Inflammatory macrophage (primary cell): ENCODE data around the gene CPA1.
"Not testable (repeated sequence)": the region's sequence is repeated elsewhere in the genome, so short reads cannot be mapped to it uniquely, and the experiment has no call there.

Experiments used
- DNase-seq, 2 donors: peaks; one replicate each; pipeline ENCODE4 v3.0.0-alpha.2; 2020 to 2022

Gene CPA1

DNA sequence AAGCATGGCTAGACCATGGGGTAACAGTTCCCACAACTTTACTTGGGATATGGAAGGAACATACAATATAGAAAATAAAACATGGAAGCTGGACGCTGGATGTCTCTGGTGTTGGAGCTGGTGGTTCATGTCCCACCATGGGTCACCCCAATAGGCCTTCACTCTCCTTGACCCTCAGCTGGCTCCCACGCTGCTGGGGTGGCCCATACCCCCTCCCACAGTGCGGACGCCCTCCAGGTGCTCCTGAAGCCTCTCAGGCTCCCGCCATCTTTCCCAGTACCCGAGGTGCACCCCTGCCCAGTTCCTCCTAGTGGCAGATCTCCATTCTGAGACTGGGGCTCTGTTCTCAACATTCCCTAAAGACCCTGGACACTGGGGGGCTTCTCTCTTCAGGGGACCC is 5.8 kb upstream of the CPA1 start:
- no peak for DNase-seq

DNA sequence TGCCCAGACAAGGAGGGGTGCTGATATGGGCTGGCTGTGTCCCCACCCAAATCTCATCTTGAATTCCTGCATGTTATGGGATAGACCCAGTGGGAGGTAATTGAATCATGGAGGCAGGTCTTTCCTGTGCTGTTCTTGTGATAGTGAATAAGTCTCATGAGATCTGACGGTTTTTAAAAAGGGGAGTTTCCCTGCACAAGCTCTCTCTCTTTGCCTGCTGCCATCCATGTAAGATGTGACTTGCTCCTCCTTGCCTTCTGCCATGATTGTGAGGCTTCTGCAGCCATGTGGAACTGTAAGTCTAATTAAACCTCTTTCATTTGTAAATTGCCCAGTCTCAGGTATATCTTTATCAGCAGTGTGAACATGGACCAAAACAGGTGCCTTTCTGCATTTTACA is 3.8 kb upstream of the CPA1 start:
- not testable (repeated sequence) for DNase-seq

DNA sequence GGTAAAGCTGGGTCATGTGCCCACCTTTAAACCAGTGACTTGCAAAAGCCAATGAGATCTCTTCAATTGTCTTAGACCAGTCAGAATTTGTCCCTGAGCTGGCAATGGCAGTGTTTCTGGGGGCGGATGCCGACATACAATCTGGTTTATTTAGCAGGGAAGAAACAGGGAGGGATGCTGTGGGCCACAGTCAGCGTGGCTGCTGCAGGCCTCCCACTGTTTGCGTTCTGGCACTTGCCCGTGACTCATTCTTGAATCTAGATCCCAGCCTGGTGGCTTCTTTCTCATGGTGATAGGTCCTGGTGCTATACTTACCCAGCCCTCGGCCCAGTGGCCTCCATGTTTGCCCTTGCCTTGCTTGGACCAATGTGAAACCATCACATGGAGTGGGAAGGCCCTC is 3.1 kb upstream of the CPA1 start:
- DNase-seq, result no peak

DNA sequence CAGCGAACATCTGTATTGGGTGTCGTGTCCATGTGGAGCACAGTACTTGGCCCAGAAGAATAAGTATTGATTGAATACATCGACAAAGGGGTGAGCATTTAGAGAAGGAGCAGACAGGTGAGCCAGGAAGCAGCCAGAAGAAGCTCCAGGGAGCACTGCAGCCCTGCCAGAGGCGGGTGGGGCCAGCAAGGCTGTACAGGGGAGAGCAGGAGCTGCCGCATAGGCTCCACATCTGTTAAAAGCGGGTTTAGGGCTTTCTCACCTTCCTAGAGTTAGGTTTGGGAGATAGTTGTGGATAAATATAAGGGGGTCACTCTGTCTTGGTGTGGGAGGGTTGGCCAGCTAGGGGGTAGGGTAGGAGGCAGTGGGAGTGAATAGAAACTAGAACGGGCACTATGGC is 1.3 kb upstream of the CPA1 start:
- DNase-seq, result no peak

DNA sequence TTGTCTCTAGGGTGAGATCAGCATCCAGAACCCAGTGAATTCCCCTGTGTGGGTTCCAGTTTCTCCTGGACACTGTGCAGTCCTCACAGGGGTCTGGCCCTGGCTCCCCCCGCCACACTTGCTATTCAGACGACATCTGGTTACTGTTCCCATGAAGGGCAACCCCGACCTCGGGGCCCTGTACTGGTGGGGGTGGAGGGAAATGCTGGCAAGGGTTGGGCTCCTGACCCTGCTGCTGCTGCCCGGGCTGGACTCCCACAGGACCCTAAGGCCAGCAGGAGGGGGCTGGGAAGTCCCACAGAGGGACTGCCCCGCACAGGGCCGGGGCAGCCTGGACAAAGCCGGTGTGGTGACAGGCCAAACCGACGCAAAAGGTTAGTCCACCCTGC is 768 bp upstream of the CPA1 start:
- DNase-seq, result no peak

DNA sequence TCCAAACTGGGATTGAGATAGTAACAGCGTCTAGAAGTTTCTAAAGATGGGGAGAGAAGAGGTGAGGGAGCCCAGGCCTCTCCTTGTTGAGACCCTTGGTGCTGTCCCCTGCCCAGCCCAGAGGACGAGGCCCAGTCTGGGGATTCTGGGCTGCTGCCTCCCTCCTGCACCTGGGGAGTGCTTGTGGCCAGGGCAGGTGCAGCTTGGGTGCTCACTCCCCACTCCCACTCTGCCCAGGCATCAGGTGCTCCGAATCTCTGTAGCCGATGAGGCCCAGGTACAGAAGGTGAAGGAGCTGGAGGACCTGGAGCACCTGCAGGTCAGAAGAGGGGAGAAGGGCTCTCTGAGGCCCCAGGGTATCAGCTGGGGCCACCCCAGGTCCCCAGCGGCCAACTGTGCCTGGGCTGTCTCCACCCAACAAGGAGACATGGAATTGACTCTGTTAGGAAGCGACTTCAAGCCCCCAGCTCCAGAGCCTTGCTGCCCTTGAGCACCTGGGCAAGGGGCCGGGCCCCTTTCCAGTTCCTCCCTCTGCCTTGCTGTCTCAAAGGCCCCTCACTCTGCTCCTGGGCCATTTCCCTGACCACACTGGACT is 664 bp downstream of the CPA1 start:
- DNase-seq, result no peak

DNA sequence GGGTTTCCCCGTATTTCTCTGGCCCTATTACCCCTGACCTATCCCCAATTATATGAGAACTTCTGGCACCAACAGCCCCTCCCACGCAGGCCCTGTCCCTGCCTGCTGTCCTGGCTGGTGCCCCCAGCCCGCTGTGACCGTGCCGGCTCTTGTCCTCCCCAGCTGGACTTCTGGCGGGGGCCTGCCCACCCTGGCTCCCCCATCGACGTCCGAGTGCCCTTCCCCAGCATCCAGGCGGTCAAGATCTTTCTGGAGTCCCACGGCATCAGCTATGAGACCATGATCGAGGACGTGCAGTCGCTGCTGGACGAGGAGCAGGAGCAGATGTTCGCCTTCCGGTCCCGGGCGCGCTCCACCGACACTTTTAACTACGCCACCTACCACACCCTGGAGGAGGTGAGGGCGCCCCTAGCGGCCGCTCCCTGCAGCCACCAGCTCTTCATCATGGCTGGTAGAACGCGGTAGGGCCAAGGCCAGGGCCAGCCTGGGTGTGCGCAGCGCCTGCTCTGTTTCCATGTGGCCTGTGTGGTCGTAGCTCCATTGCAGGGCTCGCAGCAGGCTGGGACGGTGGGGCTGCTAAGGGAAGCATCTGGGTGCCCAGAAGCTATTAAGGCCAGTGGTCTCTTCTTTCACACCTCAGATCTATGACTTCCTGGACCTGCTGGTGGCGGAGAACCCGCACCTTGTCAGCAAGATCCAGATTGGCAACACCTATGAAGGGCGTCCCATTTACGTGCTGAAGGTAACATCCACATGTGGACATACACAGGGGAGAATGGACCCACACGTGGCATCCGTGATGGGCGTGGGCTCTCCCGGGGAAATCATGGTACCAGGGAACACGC is 1.4 kb downstream of the CPA1 start:
- DNase-seq, result no peak

DNA sequence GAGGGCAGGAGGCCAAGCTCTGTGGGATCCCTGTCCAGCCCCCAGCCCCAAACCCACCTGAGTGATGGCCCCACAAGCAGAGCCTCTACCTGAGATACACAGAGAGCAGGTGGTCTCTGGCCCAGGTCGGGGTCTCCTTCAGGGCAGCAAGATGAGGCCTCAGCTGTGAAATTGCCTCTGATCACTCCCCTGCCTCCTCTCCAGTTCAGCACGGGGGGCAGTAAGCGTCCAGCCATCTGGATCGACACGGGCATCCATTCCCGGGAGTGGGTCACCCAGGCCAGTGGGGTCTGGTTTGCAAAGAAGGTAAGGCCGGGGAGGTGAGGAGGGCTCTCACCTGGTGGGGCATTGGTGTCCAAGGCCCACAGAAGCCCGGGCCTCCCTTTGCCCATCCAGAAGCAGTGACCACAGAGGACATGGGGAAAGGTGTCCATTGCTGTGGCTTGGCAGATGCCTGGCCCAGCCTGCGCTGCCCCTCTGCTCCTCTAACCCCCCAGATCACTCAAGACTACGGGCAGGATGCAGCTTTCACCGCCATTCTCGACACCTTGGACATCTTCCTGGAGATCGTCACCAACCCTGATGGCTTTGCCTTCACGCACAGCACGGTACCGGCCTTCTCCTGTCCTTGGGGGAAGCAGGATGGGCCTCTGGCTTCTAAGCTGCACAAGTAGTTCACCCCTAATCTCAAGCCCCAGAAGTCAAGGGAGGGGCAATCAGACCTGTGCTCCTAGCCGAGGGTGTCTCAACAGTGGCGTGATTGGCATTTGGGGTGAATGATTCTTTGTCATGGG is 3.1 kb downstream of the CPA1 start:
- DNase-seq, result no peak

DNA sequence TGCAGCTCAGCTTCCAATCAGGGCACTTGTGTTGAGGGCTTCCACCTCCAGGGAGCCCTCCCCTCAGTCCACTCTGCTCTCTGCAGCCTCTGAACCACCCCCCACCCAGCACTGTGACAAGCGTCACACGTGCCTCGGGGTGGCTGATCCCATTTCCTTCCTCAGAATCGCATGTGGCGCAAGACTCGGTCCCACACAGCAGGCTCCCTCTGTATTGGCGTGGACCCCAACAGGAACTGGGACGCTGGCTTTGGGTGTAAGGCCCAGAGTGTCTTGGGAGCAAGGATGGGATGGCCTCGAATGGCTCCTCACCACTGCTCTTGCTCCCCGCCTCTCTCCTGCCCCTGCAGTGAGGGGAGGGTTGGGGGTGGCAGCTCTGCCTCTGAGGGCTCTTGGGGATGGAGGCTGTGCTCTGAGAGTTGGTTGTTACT is 4.1 kb downstream of the CPA1 start:
- peak; percentile 33 to 63 for DNase-seq

DNA sequence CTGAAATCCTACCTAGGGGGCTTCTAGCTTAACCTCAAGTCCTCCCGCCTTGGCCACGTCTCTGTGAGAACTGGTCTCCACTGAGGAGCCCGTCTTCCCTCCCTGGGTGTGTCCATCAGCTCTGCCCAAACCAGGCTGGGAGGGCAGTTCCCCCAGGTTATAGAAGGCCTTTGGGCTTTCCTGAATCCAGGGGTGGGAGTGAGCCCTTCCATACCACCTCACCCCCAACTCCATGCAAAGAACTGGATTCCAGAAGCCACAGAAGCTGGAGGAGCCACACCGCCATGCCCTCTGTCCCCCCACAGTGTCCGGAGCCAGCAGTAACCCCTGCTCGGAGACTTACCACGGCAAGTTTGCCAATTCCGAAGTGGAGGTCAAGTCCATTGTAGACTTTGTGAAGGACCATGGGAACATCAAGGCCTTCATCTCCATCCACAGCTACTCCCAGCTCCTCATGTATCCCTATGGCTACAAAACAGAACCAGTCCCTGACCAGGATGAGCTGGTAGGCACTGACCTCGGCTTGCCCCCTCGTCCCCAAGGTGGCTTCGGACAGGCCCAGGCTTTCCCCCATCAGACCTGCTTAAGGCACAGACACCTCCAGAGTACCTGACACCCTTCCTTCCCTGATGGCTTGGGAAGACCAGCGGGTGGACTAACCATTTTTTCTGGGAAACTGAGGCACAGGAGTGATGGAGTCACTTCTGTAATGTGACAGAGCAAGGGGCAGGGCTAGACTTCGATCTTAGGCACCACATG is 4.7 kb downstream of the CPA1 start:
- DNase-seq, result no peak

DNA sequence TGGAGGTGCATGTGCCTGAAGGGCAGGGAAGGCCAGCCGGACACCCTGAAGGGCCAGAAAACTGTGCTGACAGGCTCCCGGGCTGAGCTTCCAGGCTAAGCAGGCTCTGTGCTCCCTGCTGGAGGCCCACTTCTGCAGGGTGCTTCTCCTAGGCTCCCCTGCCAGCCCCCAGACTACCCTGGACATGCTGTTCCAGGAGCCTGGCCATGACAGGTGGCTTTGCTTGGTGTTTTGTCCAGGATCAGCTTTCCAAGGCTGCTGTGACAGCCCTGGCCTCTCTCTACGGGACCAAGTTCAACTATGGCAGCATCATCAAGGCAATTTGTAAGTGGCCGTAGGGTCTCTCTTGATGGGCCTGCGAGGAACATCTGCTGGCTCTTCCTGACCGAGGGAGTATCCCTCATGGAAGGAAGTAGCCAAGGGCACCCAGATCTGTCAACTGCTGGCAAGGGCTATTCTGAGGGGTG is 5.3 kb downstream of the CPA1 start:
- no peak for DNase-seq

DNA sequence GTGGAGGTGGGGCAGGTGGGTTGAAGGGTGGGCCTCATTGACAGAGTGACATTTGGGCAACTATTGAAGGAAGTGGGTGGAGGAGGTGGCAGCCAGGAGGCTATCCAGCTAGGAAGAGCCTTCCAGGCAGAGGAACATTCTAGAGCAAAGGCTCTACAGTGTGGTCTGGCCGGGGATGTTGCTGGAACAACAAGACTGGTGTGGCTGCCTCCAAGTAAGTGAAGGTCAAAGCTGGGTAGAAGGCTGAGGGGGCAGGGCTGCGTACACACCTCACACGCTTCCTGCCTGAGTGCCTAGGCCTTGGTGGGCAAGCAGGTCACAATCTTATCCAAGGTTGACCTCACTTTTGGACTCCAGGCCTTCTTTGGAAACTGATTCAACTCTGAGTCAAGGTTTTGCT is 6.6 kb downstream of the CPA1 start:
- no peak for DNase-seq

DNA sequence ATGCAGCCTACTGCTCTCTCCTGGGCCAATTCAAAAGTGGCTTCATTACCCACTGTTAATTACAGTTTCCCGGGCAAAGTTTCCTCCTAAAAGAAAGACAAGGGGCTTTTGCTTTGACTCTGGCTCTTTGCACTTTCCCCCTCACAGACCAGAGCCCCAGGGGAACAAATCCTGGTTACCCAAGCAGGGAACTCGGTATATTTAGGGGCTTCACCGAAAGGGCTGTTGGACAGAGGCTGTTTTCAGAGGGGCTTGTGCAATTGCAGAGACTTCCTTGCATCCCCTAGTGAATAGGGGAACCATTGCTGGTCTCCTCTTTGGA is 7.0 kb downstream of the CPA1 start:
- no peak for DNase-seq

DNA sequence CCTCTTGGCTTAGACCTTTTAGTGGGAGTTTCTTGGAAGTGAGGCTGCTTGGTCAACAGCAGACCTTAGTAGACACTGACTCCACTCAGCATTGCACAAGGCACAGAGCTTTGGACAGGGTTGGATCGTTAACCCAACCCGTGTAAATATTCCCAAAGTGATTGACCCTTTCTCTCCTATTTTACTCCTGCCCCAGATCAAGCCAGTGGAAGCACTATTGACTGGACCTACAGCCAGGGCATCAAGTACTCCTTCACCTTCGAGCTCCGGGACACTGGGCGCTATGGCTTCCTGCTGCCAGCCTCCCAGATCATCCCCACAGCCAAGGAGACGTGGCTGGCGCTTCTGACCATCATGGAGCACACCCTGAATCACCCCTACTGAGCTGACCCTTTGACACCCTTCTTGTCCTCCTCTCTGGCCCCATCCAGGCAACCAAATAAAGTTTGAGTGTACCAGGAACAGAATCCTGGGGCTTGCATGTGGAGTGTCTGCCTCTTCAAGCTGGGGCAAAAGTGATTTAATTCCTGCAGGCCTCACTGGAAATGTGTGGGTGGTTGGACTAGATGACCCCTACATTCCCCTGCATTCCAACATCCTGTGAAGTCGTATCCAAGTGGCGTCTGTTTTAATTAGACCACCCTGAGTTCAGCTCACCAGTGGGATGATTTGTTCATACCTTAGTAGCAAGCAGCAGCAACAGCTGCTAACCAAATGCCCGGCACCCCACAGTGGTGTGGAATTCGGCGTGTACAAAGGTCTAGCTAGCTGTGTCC is 7.5 kb downstream of the CPA1 start:
- peak in 1 of 2 donors; percentile 15 for DNase-seq

DNA sequence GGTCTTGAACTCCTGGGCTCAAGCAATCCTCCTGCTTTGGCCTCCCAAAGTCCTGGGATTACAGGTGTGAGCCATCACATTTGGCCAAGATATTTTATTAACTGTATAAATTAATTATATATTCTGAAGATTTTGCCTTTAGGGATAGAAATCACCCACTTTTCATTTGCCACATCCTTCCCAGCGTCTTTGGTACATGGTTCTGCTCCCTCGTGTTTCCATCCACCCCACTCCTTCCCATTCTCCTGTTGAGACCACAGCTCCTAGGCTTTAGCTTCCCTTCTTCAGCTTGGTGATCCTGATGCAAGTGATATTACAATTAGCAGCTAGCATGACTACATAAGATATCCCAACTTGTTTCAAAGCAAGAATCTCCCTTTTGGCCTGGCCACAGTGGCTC is 8.4 kb downstream of the CPA1 start:
- DNase-seq, result no peak

DNA sequence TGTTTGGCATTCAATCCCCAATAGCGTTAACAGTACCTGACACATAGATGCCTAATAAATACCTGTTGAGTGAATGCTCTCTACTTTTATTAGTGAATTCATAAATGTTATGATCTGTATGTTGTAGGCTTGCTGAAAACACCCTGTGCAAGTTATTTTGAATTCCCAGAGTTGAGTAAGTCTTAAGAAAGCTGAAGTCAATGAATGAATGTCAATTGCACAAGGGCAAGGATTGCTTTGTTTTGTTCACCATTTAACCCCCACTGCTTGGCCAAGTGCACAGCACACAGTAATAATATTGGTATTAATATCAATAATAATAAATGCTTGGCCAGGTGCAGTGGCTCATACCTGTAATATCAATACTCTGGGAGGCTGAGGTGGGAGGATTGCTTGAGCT is 10.2 kb downstream of the CPA1 start:
- DNase-seq, result no peak

DNA sequence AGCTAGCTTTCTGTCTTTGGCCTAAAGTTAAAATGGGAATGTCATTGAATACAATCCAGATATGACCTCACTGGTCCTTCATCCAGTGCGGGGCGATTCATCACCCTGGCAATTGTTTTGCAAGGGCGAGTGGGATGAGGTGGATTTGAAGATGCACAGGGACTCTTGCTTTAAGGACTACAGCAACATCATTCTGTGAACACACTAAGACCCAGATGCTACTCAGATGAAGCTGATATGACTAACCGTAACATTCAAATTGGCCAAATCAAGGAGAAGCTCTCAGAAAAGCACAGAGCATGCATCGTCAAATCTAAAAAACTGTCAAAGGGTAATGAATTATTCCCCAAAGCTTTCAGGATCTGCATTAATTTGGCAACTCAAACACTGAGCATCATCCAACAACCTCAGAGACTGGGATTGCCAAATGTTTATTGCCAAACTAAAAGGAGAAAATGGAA is 12.8 kb downstream of the CPA1 start:
- no peak for DNase-seq

DNA sequence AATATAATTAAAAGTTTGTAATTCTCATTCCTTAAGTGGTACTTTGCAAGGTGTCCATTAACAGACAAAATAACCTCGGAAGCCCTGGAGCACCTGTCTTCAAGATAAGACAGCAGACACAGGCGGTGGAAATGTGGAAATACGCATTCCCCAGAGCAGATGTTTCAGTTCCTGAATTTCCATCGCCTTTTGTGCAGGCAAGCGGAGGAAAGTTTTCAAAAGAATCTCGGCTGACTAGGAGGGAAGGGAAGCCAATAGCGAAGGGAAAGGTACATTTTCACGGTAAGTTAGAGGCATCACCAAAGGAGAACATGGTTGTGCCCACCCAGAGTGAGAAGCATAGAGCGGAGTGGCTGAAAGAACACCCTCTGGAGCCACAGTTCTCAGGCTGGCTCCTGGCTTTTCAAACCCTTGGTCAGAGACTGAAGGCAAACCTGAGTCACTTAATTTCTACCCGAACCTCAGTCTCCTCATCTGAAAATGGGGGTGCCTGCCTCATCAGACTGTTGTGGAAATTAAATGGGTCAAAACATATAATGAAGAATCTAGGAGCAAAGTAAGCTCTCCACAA is 13.6 kb downstream of the CPA1 start:
- peak; percentile 8 to 51 for DNase-seq

DNA sequence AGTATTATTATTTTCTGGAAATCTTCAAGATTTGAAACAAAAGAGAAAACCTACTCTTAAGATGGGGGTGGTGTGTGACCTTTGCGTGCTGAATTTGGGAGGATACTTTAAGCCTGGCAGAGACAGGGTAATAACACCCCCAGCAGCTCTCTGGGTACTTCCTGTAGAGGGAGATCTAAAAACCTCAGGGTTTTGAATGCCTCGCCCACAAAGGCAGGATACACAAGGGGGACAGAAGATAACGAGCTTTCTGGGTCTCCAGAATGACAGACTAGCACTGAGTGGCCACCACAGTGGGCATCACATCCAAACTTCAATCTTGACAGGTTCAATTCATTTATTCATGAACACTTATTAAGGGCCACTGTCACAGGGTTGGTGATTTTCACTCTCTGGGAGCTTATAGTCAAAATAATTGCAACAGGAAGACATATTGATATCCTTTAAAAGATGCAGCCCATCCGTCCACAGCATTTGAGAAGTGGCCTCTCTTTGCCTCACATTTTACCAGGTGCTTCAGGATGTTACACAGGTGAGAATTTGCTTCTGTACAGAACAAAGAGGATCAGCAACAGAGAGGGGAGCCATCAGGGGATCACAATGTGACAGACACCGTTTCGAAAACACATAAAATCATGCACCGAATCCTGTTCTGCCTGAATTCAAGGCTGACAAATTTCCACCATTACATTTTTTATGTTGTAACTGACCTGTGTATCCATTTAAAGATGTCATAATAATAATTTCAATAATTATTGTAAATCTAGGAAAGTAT is 14.3 kb downstream of the CPA1 start:
- DNase-seq, result no peak

DNA sequence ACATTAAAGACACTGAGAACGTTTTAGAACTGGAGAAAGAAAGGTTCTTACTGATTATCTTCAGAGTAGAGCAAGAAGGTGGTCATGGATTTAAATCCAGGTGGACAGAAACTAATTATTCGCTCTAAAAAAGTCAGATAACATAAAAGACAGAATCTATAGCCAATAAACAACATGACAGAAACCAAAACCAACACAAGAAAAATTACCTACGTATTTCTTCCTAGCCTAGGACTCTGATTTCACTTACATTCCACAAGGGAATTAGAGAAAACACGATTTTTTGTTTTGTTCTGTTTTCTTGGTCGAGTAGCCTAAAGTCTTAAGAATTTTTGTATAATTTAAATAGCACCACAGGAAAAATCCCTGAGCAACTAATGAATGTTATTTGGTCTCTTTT is 15.1 kb downstream of the CPA1 start:
- DNase-seq, result no peak

DNA sequence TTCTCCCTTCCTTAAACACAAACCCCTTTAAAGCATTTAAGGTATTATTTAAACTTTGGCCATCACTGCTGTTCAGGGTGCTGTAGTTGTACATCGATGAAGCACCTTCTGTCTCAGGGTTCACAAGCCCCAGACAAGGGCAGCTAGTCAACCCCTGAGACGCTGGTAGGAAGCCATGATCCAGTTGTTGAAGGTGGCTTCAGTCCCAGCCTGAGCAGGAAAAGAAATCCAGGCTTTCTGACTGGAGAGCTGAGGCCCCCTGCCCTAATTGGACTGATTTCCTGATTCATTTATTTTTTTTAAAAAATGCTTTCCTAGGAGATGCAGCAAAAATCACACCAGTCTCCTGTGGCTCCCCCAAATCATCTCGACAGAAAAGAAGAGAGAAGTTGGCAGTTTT is 15.8 kb downstream of the CPA1 start:
- no peak for DNase-seq
